Measurements from ENCODE around the gene GIT2.

Gene GIT2

DNA sequence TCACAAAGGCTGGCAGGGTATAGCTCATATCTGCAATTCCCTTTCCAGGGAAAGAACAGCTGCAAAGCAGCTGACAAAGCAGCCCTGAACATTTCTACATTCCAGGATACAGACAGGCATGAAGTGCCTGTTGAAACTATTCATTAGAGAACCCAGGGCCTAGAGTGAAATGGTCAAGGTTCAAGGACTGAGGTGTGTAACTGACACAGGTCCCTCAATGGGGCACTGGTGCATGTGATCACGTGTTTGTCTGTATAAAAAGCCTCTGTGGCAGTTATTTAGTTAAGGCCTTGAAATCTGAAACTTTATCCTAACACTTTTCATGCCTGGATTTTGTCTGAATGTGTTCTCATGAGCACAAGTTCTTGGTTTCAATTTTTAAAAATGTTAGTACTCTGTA lies 47.1 kb downstream of the GIT2 start (continued):
- TF ChIP-seq ZNF354C (tag by site-specific recombination; IDR thresholded peaks at IDR 0.05; ENCODE audit: borderline replicate concordance, low read depth) (no peak), ZNF292 (tag by site-specific recombination; IDR thresholded peaks at IDR 0.05; ENCODE audit: borderline replicate concordance, low read depth) (no peak), ZNF521 (tag by site-specific recombination; IDR thresholded peaks at IDR 0.05) (no peak), ZNF658 (tag by site-specific recombination; IDR thresholded peaks at IDR 0.05) (no peak), ZNF311 (tag by site-specific recombination; IDR thresholded peaks at IDR 0.05; ENCODE audit: borderline replicate concordance) (no peak), ZBTB1 (tag by site-specific recombination; IDR thresholded peaks at IDR 0.05) (no peak), KLF8 (tag by site-specific recombination; IDR thresholded peaks at IDR 0.05) (no peak), ZNF600 (tag by site-specific recombination; IDR thresholded peaks at IDR 0.05) (no peak), ZXDB (tag by site-specific recombination; IDR thresholded peaks at IDR 0.05) (no peak), ZNF560 (tag by site-specific recombination; IDR thresholded peaks at IDR 0.05; ENCODE audit: borderline replicate concordance) (no peak)
- TF ChIP-seq, protein P1, sequence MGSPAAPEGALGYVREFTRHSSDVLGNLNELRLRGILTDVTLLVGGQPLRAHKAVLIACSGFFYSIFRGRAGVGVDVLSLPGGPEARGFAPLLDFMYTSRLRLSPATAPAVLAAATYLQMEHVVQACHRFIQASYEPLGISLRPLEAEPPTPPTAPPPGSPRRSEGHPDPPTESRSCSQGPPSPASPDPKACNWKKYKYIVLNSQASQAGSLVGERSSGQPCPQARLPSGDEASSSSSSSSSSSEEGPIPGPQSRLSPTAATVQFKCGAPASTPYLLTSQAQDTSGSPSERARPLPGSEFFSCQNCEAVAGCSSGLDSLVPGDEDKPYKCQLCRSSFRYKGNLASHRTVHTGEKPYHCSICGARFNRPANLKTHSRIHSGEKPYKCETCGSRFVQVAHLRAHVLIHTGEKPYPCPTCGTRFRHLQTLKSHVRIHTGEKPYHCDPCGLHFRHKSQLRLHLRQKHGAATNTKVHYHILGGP (tag by site-specific recombination; IDR thresholded peaks at IDR 0.05), result no peak
- TF ChIP-seq, protein P2, sequence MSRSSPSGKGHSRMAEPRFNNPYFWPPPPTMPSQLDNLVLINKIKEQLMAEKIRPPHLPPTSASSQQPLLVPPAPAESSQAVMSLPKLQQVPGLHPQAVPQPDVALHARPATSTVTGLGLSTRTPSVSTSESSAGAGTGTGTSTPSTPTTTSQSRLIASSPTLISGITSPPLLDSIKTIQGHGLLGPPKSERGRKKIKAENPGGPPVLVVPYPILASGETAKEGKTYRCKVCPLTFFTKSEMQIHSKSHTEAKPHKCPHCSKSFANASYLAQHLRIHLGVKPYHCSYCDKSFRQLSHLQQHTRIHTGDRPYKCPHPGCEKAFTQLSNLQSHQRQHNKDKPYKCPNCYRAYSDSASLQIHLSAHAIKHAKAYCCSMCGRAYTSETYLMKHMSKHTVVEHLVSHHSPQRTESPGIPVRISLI (tag by site-specific recombination; IDR thresholded peaks at IDR 0.05), result no peak

DNA sequence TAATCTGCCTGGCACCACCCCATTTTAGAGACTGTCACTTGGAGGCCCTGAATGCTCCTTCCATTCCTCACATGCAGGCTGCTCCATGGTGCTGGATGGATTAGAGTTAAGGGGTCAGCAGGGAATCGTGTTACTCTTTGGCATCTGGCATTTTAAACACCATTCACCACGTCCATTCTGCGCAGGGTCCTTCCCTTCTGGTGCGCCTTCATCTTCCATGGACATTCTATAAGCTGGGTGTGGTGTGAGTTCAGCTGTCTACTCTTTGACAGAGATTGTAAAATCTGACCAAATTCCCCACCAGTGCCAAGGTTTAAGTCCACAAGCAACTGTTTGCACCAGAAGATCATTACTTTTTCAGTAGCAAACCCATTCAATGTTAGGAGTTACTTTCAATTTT lies 47.8 kb downstream of the GIT2 start:
- TF ChIP-seq SCRT2 (tag by site-specific recombination; IDR thresholded peaks at IDR 0.05) (no peak), ZNF837 (tag by site-specific recombination; IDR thresholded peaks at IDR 0.05) (no peak), ZNF223 (tag by site-specific recombination; IDR thresholded peaks at IDR 0.05) (no peak), ZNF501 (tag by site-specific recombination; IDR thresholded peaks at IDR 0.05) (no peak), GLI2 (tag by site-specific recombination; IDR thresholded peaks at IDR 0.05; ENCODE audit: borderline replicate concordance, low read depth) (no peak), ZNF146 (tag by site-specific recombination; IDR thresholded peaks at IDR 0.05) (no peak), ZNF311 (tag by site-specific recombination; IDR thresholded peaks at IDR 0.05; ENCODE audit: borderline replicate concordance) (no peak)
- Histone ChIP-seq H3K27ac (ENCODE audit: extremely low read depth, low read depth, low read length) (no peak overlapping the region), H3K9me3 (ENCODE audit: control insufficient read depth, insufficient read depth, low read depth, low read length) (no peaks in the 10 kb centered on the region), H3K4me3 (ENCODE audit: low read depth, low read length) (no peak overlapping the region), H3K36me3 (ENCODE audit: control insufficient read depth in 2 of 2, insufficient read depth in 1 of 2, low read length in 2 of 2) (peaks cover 11 to 82% of the 10 kb centered on the region in 2 experiments), H3K4me1 (ENCODE audit: control insufficient read depth, insufficient read depth, low read length) (no peaks in the 10 kb centered on the region)
- ChIA-PET POLR2A (no interaction called here), CTCF (interaction anchor here (1.1 kb wide), 1 partner anchor 21 kb away, joined by 3 read pairs; no protein-coding TSS in a partner anchor)

- CTCF ChIA-PET, result interaction anchor here (0.5 kb wide), 1 partner anchor 94 kb away, joined by 3 read pairs; no protein-coding TSS in a partner anchor
- no peak overlapping the region for H3K4me3 ChIP-seq (ENCODE audit: low read depth, low read length)
- H3K36me3 ChIP-seq (ENCODE audit: control insufficient read depth in 2 of 2, insufficient read depth in 1 of 2, low read length in 2 of 2), result peaks cover 11 to 77% of the 10 kb centered on the region in 2 experiments
- no peak overlapping the region for H3K27ac ChIP-seq (ENCODE audit: extremely low read depth, low read depth, low read length)
- H3K9me3 ChIP-seq (ENCODE audit: control insufficient read depth, insufficient read depth, low read depth, low read length), result no peaks in the 10 kb centered on the region
- POLR2A ChIA-PET, result no interaction called here
- TF ChIP-seq ZNF580 (tag by site-specific recombination; IDR thresholded peaks at IDR 0.05) (no peak), ZFP3 (tag by site-specific recombination; IDR thresholded peaks at IDR 0.05; ENCODE audit: low read depth) (no peak), ZNF600 (tag by site-specific recombination; IDR thresholded peaks at IDR 0.05) (no peak), ZNF155 (tag by site-specific recombination; IDR thresholded peaks at IDR 0.05) (no peak), ZNF777 (tag by site-specific recombination; IDR thresholded peaks at IDR 0.05; ENCODE audit: borderline replicate concordance) (no peak)
- TF ChIP-seq, protein P3, sequence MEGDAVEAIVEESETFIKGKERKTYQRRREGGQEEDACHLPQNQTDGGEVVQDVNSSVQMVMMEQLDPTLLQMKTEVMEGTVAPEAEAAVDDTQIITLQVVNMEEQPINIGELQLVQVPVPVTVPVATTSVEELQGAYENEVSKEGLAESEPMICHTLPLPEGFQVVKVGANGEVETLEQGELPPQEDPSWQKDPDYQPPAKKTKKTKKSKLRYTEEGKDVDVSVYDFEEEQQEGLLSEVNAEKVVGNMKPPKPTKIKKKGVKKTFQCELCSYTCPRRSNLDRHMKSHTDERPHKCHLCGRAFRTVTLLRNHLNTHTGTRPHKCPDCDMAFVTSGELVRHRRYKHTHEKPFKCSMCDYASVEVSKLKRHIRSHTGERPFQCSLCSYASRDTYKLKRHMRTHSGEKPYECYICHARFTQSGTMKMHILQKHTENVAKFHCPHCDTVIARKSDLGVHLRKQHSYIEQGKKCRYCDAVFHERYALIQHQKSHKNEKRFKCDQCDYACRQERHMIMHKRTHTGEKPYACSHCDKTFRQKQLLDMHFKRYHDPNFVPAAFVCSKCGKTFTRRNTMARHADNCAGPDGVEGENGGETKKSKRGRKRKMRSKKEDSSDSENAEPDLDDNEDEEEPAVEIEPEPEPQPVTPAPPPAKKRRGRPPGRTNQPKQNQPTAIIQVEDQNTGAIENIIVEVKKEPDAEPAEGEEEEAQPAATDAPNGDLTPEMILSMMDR (tag by site-specific recombination; IDR thresholded peaks at IDR 0.05), result no peak
- TF ChIP-seq, protein P4, sequence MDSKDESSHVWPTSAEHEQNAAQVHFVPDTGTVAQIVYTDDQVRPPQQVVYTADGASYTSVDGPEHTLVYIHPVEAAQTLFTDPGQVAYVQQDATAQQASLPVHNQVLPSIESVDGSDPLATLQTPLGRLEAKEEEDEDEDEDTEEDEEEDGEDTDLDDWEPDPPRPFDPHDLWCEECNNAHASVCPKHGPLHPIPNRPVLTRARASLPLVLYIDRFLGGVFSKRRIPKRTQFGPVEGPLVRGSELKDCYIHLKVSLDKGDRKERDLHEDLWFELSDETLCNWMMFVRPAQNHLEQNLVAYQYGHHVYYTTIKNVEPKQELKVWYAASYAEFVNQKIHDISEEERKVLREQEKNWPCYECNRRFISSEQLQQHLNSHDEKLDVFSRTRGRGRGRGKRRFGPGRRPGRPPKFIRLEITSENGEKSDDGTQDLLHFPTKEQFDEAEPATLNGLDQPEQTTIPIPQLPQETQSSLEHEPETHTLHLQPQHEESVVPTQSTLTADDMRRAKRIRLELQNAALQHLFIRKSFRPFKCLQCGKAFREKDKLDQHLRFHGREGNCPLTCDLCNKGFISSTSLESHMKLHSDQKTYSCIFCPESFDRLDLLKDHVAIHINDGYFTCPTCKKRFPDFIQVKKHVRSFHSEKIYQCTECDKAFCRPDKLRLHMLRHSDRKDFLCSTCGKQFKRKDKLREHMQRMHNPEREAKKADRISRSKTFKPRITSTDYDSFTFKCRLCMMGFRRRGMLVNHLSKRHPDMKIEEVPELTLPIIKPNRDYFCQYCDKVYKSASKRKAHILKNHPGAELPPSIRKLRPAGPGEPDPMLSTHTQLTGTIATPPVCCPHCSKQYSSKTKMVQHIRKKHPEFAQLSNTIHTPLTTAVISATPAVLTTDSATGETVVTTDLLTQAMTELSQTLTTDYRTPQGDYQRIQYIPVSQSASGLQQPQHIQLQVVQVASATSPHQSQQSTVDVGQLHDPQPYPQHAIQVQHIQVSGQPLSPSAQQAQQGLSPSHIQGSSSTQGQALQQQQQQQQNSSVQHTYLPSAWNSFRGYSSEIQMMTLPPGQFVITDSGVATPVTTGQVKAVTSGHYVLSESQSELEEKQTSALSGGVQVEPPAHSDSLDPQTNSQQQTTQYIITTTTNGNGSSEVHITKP (tag by site-specific recombination; IDR thresholded peaks at IDR 0.05), result no peak
- no peaks in the 10 kb centered on the region for H3K4me1 ChIP-seq (ENCODE audit: control insufficient read depth, insufficient read depth, low read length)
These were observed 48.6 kb downstream of the GIT2 start for GRCh38 chr12:109947521-109947920.
